HepG2 (cell line): ENCODE data around the gene NSMCE1. TPM values are rescaled to one million over a fixed set of nuclear protein-coding genes. Genes with fewer than 3 reads are reported as not detected.

Source experiments
- CEBPB ChIP-seq: IDR thresholded peaks from 2 replicates; pipeline ENCODE4 v1.6.1; 2011; ENCODE audit warnings: low read depth, low read length, improper control_type of control experiment, borderline replicate concordance
- CHD2 ChIP-seq: IDR thresholded peaks from 2 replicates; pipeline ENCODE4 v1.6.1; 2011; ENCODE audit warnings: low read depth, low read length, improper control_type of control experiment
- EHMT2 ChIP-seq: fragments of 200-600 bp; sonication (generic); IDR thresholded peaks from 2 replicates; pipeline ENCODE4 v1.7.0; 2017; ENCODE audit warnings: antibody characterized with exemption, low read depth, low read length, borderline replicate concordance
- ELF1 ChIP-seq: sonication (generic); formaldehyde crosslinking; IDR thresholded peaks from 2 replicates; pipeline ENCODE4 v1.4.0; 2020; ENCODE audit warnings: missing genetic modification reagents
- GMEB1 ChIP-seq: sonication (generic); formaldehyde crosslinking; IDR thresholded peaks from 2 replicates; pipeline ENCODE4 v1.5.1; 2020; ENCODE audit warnings: missing genetic modification reagents, mild to moderate bottlenecking, borderline replicate concordance
- HNRNPH1 ChIP-seq: fragments of 200-400 bp; formaldehyde crosslinking; optimal IDR thresholded peaks from 2 replicates; pipeline ENCODE3; 2017; ENCODE audit warnings: mild to moderate bottlenecking, low read depth, low read length
- HOXD1 ChIP-seq: sonication (generic); formaldehyde crosslinking; IDR thresholded peaks from 2 replicates; pipeline ENCODE4 v1.5.0; 2020; ENCODE audit warnings: missing genetic modification reagents
- IRF1 ChIP-seq: sonication (generic); formaldehyde crosslinking; IDR thresholded peaks from 2 replicates; pipeline ENCODE4 v1.4.0; 2020; ENCODE audit warnings: low read depth, mild to moderate bottlenecking, missing genetic modification reagents
- MAX ChIP-seq: IDR thresholded peaks from 2 replicates; pipeline ENCODE4 v1.6.1; 2012; ENCODE audit warnings: inconsistent platforms
- MYNN ChIP-seq: sonication (generic); formaldehyde crosslinking; IDR thresholded peaks from 2 replicates; pipeline ENCODE4 v1.4.0; 2020; ENCODE audit warnings: mild to moderate bottlenecking, low read depth, missing genetic modification reagents
- NPAS2 ChIP-seq: sonication (generic); formaldehyde crosslinking; IDR thresholded peaks from 2 replicates; pipeline ENCODE4 v1.8.0; 2022; ENCODE audit warnings: mild to moderate bottlenecking, missing genetic modification reagents, borderline replicate concordance
- NRL ChIP-seq: sonication (generic); formaldehyde crosslinking; IDR thresholded peaks from 2 replicates; pipeline ENCODE4 v1.5.0; 2020; ENCODE audit warnings: missing genetic modification reagents, mild to moderate bottlenecking, moderate library complexity, borderline replicate concordance
- PAXIP1 ChIP-seq: sonication (generic); formaldehyde crosslinking; conservative IDR thresholded peaks from 2 replicates; pipeline ENCODE4 v1.4.0; 2020; ENCODE audit warnings: mild to moderate bottlenecking, missing genetic modification reagents, moderate library complexity
- ZBTB33 ChIP-seq: sonication (generic); formaldehyde crosslinking; IDR thresholded peaks from 2 replicates; pipeline ENCODE4 v1.4.0; 2020; ENCODE audit warnings: missing genetic modification reagents
- ZNF138 ChIP-seq: sonication (generic); formaldehyde crosslinking; IDR thresholded peaks from 2 replicates; pipeline ENCODE4 v1.5.0; 2020; ENCODE audit warnings: mild to moderate bottlenecking, low read depth, missing genetic modification reagents
- ZNF253 ChIP-seq: sonication (generic); formaldehyde crosslinking; IDR thresholded peaks from 2 replicates; pipeline ENCODE4 v1.8.0; 2022; ENCODE audit warnings: mild to moderate bottlenecking, missing genetic modification reagents, borderline replicate concordance
- ZNF275 ChIP-seq: sonication (generic); formaldehyde crosslinking; IDR thresholded peaks from 2 replicates; pipeline ENCODE4 v1.8.0; 2022; ENCODE audit warnings: missing genetic modification reagents, mild to moderate bottlenecking, inconsistent platforms, borderline replicate concordance
- ZNF383 ChIP-seq: sonication (generic); formaldehyde crosslinking; IDR thresholded peaks from 2 replicates; pipeline ENCODE4 v1.4.0; 2020; ENCODE audit warnings: missing genetic modification reagents, mild to moderate bottlenecking, borderline replicate concordance
- ZNF530 ChIP-seq: sonication (generic); formaldehyde crosslinking; IDR thresholded peaks from 2 replicates; pipeline ENCODE4 v1.5.0; 2020; ENCODE audit warnings: low read depth, mild to moderate bottlenecking, missing genetic modification reagents
- ZNF724P ChIP-seq: sonication (generic); formaldehyde crosslinking; IDR thresholded peaks from 2 replicates; pipeline ENCODE4 v1.8.0; 2022; ENCODE audit warnings: missing genetic modification reagents, borderline replicate concordance
- polyA plus RNA-seq, 8 experiments: library from polyadenylated mRNA; depleted of rRNA in 3 of 8; stranded (reverse) in 7 of 8; unstranded in 1 of 8; fragments of >200 nt; fragmentation: Illumina TruSeq in 4 of 8; extraction: Trizol in 4 of 8; gene quantifications; 2 replicates each; pipeline versions ENCODE4 v1.2.1 to v1.2.3, GENCODE V29; 2011 to 2016; ENCODE audit warnings: low read depth in 4 of 8, missing spikeins in 1 of 8, mixed read lengths in 1 of 8; ENCODE audit not compliant: insufficient read depth in 1 of 8
- total RNA-seq, 5 experiments: library from RNA; depleted of rRNA; stranded (reverse); fragments of >200 nt; fragmentation: Illumina TruSeq; extraction: Trizol; gene quantifications; 2 replicates each; pipeline ENCODE4 v1.2.3, GENCODE V29; 2016; ENCODE audit warnings: low read depth in 1 of 5

NSMCE1 gene
- total and polyA plus RNA-seq, 2 of the 13 experiments (the other 11 are each of a cell fraction or from before 2014, with no cell fraction given), result 42.7 to 52.9 TPM

GRCh38 chr16:27314161-27314723 lies 45.7 kb upstream of the NSMCE1 start (continued):
- TF ChIP-seq ZBTB33 (CRISPR knock-in tag) (no peak), GMEB1 (CRISPR knock-in tag) (no peak), ZNF275 (CRISPR knock-in tag) (no peak), ZNF253 (CRISPR knock-in tag) (no peak), CHD2 (peak; percentile 61; the same call in 1 of the 2 replicates), NPAS2 (CRISPR knock-in tag) (no peak), ZNF138 (CRISPR knock-in tag) (no peak), EHMT2 (no peak), ZNF383 (CRISPR knock-in tag) (0 out of 2 replicates have a peak, but pooled peaks have one; percentile 51), PAXIP1 (CRISPR knock-in tag) (no peak; the same call in 1 of the 2 replicates), ZNF724P (CRISPR knock-in tag) (no peak; the same call in 1 of the 2 replicates), HNRNPH1 (no peak), HOXD1 (CRISPR knock-in tag) (no peak), CEBPB (no peak), MAX (no peak), MYNN (no peak), IRF1 (CRISPR knock-in tag) (no peak), ZNF530 (CRISPR knock-in tag) (no peak), ELF1 (CRISPR knock-in tag) (no peak), NRL (CRISPR knock-in tag) (no peak)
